OCI-LY1 (cell line): ENCODE measurements around the gene RSBN1L.
A peak's percentile ranks its signal among the peaks of the same experiment; 100 is the strongest.

Experiments
- H2AFZ ChIP-seq: fragments of 200-600 bp; sonication (generic), shearing (Covaris generic); 2 replicates; pipeline ENCODE4 v1.6.0; 2014; ENCODE audit warnings: antibody characterized with exemption, mild to moderate bottlenecking, low read length
- H3F3A ChIP-seq: fragments of 200-600 bp; sonication (generic), shearing (Covaris generic); 2 replicates; pipeline ENCODE4 v1.6.0; 2014; ENCODE audit warnings: mild to moderate bottlenecking, antibody characterized with exemption, low read length, moderate library complexity; ENCODE audit not compliant: insufficient read depth
- H3K27ac ChIP-seq: fragments of 200-600 bp; sonication (generic); 2 replicates; pipeline ENCODE4 v1.5.1; 2014; ENCODE audit warnings: low read length, mixed run types, mild to moderate bottlenecking, low read depth; ENCODE audit not compliant: poor library complexity, severe bottlenecking
- H3K27me3 ChIP-seq: fragments of 200-600 bp; sonication (generic); 2 replicates; pipeline ENCODE4 v1.6.0; 2014; ENCODE audit warnings: antibody characterized with exemption, mild to moderate bottlenecking, low read length, moderate library complexity; ENCODE audit not compliant: insufficient read depth
- H3K36me3 ChIP-seq: fragments of 200-600 bp; sonication (generic); 2 replicates; pipeline ENCODE4 v1.6.1; 2014; ENCODE audit warnings: mild to moderate bottlenecking, antibody characterized with exemption, low read length, moderate library complexity, mixed read lengths; ENCODE audit not compliant: insufficient read depth
- H3K4me1 ChIP-seq: fragments of 200-600 bp; sonication (generic); 2 replicates; pipeline ENCODE4 v1.5.1; 2014; ENCODE audit warnings: mild to moderate bottlenecking, low read length, moderate library complexity; ENCODE audit not compliant: insufficient read depth, severe bottlenecking
- H3K4me2 ChIP-seq: fragments of 200-600 bp; sonication (generic), shearing (Covaris generic); 2 replicates; pipeline ENCODE4 v1.6.1; 2014; ENCODE audit warnings: low read length
- H3K4me3 ChIP-seq: fragments of 200-600 bp; sonication (generic); 2 replicates; pipeline ENCODE4 v1.5.1; 2014; ENCODE audit warnings: low read length, low read depth, mild to moderate bottlenecking, mixed read lengths; ENCODE audit not compliant: poor library complexity, severe bottlenecking
- H3K79me2 ChIP-seq: fragments of 200-600 bp; shearing (Covaris generic); 2 replicates; pipeline ENCODE4 v1.6.1; 2016; ENCODE audit warnings: mixed run types, low read length, mixed read lengths; ENCODE audit not compliant: insufficient read depth
- H3K9ac ChIP-seq: fragments of 200-600 bp; sonication (generic), shearing (Covaris generic); 2 replicates; pipeline ENCODE4 v1.6.1; 2014; ENCODE audit warnings: mild to moderate bottlenecking, low read length, mixed read lengths
- H3K9me2 ChIP-seq: fragments of 200-600 bp; sonication (generic), shearing (Covaris generic); 2 replicates; pipeline ENCODE4 v1.6.1; 2014; ENCODE audit warnings: low read depth, mild to moderate bottlenecking, low read length, mixed read lengths
- H3K9me3 ChIP-seq: fragments of 200-600 bp; shearing (Covaris generic); 2 replicates; pipeline ENCODE4 v1.6.1; 2014; ENCODE audit warnings: low read length, mixed read lengths
- H4K20me1 ChIP-seq: fragments of 200-600 bp; sonication (generic), shearing (Covaris generic); 2 replicates; pipeline ENCODE4 v1.6.0; 2016; ENCODE audit warnings: mild to moderate bottlenecking, low read length; ENCODE audit not compliant: insufficient read depth
- CTCF ChIP-seq: fragments of 200-600 bp; sonication (generic), shearing (Covaris generic); IDR thresholded peaks from 2 replicates; pipeline ENCODE4 v1.5.1; 2017; ENCODE audit warnings: mild to moderate bottlenecking, antibody characterized with exemption, low read length, moderate library complexity, mixed read lengths
- EZH2 ChIP-seq: fragments of 200-600 bp; sonication (generic), shearing (Covaris generic); IDR thresholded peaks from 2 replicates; pipeline ENCODE4 v1.8.0; 2017; ENCODE audit warnings: borderline replicate concordance, mixed run types, mild to moderate bottlenecking, antibody characterized with exemption, low read length, moderate library complexity, mixed read lengths

RSBN1L gene

GRCh38 chr7:77696057-77696642, at the start of gene RSBN1L:
TSS of gene RSBN1L (plus strand) at chr7:77696459. CDS start at chr7:77696470, 11 bp downstream.
- Histone ChIP-seq H3K4me2 (peak within 1 kb of the TSS; percentile 82), H3K27me3 (no peaks in the 10 kb centered on the region), H3F3A (no peaks in the 10 kb centered on the region), H3K36me3 (peaks cover 41% of the 10 kb centered on the region), H3K27ac (peak within 1 kb of the TSS; percentile 85), H3K4me1 (peaks cover 53% of the 10 kb centered on the region), H4K20me1 (no peaks in the 10 kb centered on the region), H3K79me2 (peaks cover 81% of the 10 kb centered on the region), H3K9me2 (no peaks in the 10 kb centered on the region), H3K9me3 (no peaks in the 10 kb centered on the region), H3K9ac (peak within 1 kb of the TSS; percentile 94), H3K4me3 (peak within 1 kb of the TSS; percentile 80), H2AFZ (peak within 1 kb of the TSS; percentile 31; the same call in 1 of the 2 replicates)
- peak; percentile 25; the same call in 1 of the 2 replicates for TF ChIP-seq CTCF
- TF ChIP-seq EZH2, result no peak

GRCh38 chr7:77648742-77649338, 47.4 kb upstream of the RSBN1L start:
- no peak overlapping the region for H3K9ac ChIP-seq
- no peaks in the 10 kb centered on the region for H3K27me3 ChIP-seq
- H4K20me1 ChIP-seq, result no peaks in the 10 kb centered on the region
- no peak overlapping the region for H2AFZ ChIP-seq
- H3K27ac ChIP-seq, result no peak overlapping the region
- H3K36me3 ChIP-seq, result no peaks in the 10 kb centered on the region
- H3K4me1 ChIP-seq, result no peaks in the 10 kb centered on the region
- no peak overlapping the region for H3K4me2 ChIP-seq
- no peaks in the 10 kb centered on the region for H3F3A ChIP-seq
- H3K9me2 ChIP-seq, result no peaks in the 10 kb centered on the region
- no peak overlapping the region for H3K4me3 ChIP-seq
- H3K9me3 ChIP-seq, result no peaks in the 10 kb centered on the region
- TF ChIP-seq EZH2, result no peak
- no peak for TF ChIP-seq CTCF
- H3K79me2 ChIP-seq, result no peaks in the 10 kb centered on the region

- Histone ChIP-seq H2AFZ (no peak overlapping the region), H3K27me3 (no peaks in the 10 kb centered on the region), H3K36me3 (no peaks in the 10 kb centered on the region), H3K9ac (no peak overlapping the region), H3K4me3 (no peak overlapping the region), H3K9me3 (no peaks in the 10 kb centered on the region), H4K20me1 (no peaks in the 10 kb centered on the region), H3K4me1 (no peaks in the 10 kb centered on the region), H3F3A (no peaks in the 10 kb centered on the region), H3K4me2 (no peak overlapping the region), H3K79me2 (no peaks in the 10 kb centered on the region), H3K27ac (no peak overlapping the region), H3K9me2 (no peaks in the 10 kb centered on the region)
- TF ChIP-seq EZH2 (no peak), CTCF (no peak)
These were observed 46.4 kb upstream of the RSBN1L start for GRCh38 chr7:77649716-77650349.
